HuH-7.5 (cell line): ENCODE data around the gene DMRTB1.

Experiments
- DNase-seq: peaks from one replicate; pipeline ENCODE4 v3.0.0; 2011; ENCODE audit warnings: low spot score

The DMRTB1 gene

DNA sequence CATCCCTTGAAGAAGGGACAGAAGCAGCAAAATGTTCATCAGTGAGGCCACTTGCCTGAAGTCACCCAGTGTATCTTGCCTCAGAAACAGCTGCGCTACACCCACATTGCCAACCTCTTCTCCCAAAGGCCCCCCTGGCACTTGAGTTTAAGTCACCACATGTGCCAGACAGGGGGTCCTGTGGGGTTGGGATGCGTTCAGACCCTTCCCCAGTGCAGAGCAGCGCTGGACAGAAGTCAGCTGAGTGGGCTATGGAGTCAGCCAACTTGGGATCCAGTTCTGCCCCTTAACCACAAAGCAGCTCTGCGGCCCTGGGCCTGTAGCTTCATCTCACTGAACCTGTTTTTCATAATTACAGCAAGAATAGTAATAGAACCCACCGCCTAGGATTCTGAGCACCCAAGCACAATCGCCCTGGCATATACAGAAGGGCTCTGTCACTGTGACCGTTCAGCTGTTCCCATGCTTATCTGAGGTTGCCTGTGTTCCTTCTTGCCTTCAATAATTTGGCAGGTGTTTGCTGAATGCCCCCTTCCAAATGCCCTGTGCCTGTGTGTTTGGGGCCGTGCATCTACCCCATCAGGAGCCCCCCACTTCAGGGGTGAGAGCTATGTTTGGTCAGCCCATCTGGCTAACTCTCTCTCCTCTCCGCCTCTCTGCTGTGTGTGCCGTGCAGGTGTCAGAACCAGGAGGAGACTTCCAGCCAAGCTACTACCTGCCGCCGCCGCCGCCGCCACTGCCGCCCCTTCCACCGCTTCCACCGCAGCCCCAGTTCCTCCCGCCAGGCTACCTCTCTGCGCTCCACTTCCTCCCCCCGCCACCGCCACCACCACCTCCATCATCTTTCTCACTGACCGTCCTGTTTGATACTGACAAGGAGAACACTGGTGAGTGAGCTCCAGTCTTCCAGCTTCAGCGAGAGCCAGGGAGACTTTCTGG, 5.0 kb downstream of the DMRTB1 start:
- DNase-seq, result no peak

DNA sequence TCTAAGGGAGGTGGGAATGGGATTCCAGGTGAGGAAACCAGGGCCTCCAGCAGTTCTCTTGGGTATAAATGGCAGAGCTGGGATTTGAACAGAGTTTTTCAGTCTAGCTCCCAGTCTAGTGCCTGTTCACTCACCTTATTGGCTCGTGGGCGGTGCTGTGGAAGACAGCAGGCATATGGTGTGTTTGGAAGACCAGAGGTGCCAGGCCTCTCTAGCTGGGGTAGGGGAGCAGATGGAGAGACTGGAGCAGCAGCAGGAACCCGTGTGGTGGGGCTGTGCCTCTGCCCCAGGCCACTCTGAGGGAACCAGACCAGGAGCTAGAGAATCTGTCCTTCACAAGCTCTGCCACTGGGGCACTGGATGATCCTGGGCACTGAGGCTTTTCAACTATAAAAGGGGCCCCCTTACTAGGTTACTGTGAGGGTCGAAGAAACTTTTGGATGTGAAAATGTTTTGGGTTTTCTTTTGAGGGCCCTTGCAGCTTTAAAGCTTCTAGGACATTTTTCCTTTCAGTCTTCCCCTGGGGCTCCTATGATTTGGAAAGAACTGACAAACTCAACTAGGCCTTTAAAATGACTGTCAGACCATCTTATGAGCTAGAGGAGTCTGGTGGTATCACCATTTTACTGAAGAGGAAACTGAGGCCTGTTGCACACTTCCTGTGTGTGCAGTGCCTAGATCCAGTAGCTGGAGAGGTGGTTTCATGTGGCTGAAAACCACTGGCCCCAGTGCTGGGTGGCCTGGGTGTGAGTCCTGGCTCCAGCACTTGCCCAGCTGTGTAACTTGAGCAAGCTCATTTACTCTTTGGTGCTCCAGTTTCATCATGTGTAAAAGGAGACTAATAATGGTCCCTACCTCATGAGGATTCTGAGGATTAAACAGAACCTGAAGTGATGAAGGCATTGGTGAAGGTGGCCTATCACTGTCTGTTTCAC, 6.1 kb downstream of the DMRTB1 start:
- DNase-seq, result no peak

DNA sequence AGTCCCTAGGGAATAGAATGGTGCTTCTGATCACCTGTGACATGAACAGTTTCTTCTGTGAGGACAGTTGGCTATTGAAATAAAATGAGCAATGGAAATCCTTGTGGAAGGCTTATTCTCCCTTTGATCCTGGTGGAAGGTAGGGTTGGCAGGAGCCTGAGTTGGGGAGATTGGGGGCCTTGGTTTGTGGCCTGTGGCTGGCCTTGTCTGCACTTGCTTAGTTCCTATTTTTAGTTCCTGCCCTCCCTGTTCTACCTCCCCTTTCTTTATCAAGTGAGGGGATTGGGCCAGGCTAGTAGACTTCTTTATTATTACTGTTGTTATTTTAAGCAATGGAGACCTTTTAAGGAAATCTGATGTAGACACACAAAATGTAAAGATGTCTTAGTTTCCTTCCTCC, 8.2 kb downstream of the DMRTB1 start:
- DNase-seq, result no peak

DNA sequence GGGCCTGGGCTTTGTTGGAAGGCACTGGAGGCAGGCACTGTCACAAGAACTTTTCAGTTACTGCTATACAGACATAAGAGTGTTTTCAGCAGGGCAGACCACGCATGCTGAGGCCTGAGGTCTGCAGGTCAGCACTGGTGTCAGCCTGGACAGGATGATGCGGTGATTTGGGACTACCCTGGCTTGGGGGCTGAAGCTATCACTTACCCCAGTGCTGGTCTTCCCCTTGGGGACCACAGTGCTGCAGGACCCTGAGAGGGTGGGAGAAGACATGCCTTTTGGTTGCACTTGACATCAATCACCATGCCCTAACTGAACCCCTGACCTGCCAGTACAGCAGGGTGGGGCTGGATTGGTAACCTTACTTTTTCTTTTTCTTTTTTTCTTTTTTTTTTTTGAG, 9.2 kb downstream of the DMRTB1 start:
- no peak for DNase-seq

DNA sequence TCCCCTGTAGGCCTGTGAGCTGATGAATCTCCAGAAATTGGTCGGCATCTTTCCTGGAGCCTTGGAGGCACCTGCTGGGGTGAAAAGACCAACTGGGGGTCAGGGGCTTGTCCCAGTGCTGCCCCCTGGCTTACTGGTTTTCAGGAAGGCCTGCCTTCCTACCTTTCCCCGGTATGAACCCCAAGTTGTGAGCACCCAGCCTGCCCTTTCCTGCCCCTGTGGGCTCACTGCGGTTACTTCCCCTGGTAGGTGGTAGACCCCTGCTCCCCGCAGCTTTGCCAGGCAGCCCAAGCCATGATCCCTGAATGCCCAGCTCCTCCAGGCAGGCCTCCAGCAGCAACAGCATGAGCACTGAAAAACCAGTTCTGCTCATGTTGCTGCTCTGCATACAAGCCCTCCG, 10.2 kb downstream of the DMRTB1 start:
- DNase-seq, result no peak

DNA sequence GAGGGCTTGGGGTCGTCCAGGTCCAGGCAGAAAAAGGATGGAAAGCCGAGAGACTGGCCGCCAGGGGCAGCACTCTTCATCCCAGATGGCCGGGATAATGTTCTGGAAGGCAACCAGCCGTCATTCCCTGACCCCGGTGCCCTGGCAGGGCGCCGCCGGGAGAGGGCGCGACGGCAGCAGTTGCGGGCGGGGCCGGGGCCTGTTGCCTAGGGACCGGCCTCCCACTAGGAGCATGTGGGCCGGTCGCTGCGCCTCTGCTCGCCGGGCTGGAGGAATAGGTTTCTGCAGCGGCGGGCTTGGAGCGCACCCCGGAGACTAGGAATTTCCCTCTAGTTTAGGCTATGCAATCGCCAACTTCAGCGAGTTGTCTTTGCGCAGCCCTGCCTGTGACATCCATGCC, 11.0 kb downstream of the DMRTB1 start:
- peak; percentile 82 for DNase-seq

DNA sequence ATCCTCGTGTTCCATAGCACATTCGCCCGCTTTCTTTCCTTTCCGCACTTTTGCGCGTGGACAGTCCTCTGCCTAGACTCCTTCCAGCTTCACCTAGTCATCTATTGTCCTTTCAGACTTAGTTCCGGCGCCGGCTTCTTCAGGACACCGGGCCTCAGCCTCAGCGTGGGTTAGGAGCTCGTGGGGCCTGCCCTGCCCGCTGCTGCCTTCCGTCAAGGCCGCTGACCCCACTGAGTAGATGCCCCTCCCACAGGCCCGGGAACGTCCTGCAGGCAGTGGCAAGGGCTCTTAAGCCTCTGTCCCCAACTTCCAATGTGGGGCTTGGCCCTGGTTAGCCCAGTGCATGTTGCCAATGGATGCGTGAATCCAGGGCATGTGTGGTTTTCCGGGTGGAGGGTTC, 11.4 kb downstream of the DMRTB1 start:
- no peak for DNase-seq

DNA sequence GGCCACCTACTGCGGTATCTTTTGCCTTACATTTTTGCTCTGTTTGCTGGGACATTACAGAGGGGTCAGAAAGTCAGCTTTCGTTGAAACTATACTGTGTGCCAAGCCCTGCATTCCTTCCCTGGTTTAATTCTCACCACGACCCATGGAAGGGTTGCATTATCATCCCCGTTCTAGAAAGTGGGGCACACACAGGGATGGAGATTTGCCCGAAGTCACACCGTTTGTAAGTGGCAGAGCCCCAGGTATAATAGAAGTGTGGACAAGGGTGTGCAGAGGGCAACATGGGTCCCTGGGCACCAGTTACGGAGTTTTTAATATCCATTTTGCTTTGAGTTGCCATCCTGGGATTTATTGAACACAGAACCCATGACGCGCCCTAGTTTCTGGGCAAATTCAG, 11.8 kb downstream of the DMRTB1 start:
- DNase-seq, result no peak

DNA sequence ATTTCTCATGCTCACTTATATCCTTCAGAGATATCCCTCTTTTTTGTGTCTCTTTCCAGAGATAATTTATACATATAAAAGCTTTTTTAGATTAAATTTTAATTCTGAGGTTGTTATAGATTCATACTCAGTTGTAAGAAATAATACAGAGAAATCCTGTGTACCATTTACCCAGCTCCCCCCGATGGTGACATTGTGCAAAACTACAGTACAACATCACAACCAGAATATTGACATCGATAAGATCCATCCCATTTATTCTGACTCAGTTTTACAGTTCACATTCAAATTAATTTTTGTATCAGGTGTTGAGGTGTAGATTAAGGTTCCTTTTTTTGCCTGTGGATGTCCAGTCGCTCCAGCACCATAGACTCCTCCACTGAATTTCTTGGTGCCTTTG, 14.3 kb downstream of the DMRTB1 start:
- DNase-seq, result no peak

DNA sequence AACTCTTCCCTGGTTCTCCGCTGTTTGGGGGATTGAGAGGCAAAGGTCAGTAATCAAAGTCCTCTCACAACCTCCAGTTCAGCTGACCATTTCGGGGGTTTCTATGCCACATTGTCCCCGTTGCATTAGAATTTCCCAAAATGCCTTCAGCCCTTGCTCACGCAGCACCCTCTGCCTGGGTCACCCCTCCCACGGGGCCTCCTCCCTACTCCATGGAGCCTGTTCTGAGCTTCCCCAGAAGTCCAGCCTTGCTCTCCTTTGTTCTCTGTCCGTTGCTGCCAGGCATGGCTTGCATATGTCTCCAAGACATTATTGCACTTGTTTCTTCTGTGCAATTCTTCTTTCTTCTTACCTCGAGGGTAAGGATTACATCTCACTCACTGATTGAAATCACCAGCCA, 16.5 kb downstream of the DMRTB1 start:
- no peak for DNase-seq

DNA sequence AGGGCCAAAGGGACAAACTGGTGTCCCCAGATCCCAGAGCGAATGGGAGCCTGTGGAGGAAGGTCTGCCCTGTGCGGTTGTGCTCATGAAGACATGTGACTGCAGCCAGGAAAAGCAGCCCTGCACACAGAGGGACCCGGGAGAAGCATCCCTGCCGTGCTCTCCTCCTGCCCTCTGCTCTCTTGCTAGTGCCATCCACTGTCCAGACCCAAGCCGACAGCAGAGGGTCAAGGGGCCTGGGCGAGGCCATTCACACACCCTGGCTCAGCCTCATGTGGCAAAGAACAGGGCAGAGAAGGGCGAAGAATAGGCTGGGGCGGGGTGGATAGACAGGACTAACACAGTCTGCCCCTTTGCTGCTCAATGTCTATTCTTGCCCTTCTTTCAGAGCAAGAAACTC, 17.4 kb downstream of the DMRTB1 start:
- DNase-seq, result no peak

DNA sequence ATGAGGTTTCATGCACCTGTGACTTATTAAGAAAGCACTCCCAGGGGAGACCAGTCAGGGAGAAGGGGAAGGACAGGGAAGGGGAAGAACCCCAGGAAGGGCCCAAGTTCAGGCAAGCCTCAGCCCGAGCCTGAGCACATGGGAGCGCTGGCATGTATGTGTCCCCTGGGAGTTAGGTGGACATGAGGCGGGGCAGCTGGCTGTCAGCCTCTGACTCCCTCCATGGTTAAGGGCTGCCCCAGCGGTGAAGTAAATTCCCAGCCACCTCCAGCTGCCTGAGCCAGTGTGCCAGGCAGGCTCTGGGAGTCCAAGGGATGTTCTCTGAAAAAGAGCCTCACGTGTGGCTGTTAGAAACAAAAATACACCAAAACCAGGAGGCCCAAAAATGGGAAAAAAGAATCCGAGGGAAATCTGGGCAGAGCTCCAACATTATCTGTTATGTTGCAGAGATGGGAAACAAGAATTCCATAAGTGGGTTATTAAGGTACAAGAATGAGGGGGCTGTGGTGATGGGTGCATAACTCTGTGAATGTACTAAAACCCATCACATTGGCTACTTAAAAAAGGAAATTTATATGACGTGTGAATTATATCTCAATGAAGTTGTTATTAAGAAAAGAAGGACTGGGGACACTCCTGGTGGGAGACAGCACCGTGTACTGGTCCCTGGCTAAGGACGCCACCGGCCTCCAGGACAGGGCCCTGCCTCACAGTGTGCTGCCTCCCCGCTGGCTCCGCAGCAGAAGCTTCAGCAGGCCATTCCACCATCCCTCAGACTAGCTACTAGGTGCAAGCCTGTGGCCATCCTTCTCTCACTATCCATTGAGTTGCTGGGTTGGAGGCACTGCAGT, 18.7 kb downstream of the DMRTB1 start:
- no peak for DNase-seq

DNA sequence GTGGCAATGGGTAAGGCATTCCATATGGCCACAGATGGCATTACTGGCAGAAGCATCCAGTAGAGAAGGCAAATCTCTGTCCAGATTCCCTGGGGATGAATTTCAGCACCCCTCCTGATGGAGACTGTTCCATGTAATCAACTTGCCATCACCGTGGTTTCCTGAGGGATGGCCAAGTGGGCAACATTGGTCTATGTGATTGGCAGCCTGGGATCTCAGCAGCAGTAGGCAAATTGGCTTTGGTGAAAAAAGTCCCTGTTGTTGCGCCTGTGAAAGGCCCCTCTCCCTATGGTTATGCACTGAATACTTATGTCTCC, 19.3 kb downstream of the DMRTB1 start:
- DNase-seq, result no peak

DNA sequence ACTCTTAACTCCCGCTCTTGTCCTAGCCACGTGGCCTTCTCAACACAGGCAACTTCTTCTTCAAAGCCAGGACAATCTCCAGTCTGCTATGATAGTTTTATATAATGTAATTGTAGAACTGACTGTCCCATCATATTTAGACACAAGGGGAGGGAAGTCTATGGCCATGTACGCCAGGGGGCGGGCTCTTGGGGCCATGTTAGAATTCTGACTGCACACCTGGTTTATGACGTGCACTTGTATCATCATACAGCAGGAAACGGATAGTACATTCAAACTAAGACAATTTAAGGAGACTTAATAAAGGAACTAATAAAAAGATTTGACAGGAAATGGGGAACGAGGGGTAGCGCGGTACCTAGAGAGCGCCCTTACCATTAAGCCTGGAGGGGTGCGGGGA, 21.5 kb downstream of the DMRTB1 start:
- DNase-seq, result no peak

DNA sequence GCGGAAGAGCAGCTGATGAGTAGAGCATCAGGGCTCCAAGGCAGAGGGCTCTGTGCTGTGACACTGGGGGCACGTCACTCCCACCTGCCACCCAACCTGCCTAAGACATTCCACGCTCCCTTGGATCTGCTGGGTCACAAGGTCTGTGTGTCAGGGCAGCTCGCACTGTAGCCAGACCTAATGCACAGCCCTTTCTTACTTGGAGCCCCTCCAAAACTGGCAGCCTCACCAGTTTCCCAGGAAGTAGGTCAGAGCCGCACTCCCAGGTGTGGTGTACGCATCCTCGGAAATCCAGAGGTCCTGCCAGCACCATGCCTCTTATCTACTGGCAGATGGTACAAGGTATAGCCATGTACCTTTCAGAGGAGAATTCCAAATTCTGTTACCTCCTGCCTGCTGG, 22.3 kb downstream of the DMRTB1 start:
- DNase-seq, result no peak

DNA sequence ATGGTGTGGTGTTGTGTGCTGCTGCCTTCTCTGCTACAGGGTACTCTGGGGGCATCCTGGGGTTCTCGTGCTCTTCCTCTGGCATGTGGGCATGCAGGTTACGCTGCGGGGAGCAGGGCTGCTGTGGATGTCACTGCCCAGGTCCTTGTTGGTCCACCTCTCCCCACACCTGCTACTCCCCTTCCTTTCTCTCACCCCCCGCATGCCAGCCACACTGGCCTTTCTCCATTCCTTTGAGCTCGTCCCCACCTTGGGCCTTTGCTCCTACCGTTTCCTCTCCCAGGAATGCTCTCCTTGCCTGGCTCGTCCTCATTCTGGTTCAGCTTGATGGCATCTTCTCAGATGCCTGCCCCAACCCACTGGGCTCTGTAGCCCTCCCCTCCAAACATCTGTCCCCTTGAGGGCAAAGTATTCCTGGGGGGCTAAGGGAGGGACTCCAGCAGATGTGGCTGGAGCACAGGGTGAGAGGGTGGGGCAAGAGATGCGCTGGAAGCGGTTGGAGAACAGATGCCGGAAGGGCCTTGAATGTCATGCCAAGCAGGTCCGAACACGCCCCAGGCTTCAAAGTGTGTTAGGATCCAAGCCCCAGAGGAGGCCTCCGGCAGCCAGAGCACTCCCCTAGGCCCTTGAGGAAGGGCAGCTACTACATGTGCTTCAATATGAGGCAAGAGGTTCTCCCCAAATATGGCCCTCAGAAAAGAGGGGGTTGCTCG, 23.4 kb downstream of the DMRTB1 start:
- DNase-seq, result no peak

DNA sequence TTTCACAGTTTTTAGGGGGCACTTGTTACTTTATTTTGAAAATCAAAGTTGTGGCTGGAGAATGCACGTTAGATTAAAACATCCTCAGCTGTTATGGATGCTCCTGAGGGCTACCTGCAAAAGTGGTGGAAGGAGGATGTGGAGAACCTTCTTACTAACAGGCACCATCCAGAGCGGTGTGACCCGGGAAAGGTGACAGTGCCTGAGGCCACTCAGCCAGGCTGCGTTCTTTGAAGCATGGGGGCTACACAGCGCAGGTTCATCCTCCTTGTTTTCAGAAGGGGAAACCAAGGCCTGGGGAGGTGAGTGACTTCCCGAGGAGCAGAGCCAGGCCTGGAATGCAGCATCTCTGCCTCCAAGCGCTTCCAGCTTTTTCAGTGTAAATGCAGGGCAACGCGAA, 24.0 kb downstream of the DMRTB1 start:
- DNase-seq, result no peak

DNA sequence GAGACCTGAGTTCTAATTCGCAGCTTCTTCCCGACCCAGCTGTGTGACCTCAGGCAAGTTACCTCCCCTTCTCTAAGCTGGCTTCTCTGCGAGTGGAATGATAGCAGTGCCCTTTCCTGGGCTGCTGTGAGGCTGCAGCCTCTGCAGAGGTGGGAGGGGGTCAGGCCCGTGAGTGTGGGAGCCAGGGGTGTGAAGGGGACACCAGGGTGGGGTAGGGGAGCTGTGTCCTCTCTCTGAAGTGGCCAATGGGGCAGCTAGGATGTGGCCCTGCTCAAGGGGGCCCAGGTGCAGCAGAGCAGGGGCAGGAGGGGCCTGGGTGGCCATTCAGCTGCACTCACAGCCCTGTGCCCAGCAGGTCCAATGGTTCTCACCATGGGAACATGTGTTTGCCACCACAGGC, 24.5 kb downstream of the DMRTB1 start:
- DNase-seq, result no peak

DNA sequence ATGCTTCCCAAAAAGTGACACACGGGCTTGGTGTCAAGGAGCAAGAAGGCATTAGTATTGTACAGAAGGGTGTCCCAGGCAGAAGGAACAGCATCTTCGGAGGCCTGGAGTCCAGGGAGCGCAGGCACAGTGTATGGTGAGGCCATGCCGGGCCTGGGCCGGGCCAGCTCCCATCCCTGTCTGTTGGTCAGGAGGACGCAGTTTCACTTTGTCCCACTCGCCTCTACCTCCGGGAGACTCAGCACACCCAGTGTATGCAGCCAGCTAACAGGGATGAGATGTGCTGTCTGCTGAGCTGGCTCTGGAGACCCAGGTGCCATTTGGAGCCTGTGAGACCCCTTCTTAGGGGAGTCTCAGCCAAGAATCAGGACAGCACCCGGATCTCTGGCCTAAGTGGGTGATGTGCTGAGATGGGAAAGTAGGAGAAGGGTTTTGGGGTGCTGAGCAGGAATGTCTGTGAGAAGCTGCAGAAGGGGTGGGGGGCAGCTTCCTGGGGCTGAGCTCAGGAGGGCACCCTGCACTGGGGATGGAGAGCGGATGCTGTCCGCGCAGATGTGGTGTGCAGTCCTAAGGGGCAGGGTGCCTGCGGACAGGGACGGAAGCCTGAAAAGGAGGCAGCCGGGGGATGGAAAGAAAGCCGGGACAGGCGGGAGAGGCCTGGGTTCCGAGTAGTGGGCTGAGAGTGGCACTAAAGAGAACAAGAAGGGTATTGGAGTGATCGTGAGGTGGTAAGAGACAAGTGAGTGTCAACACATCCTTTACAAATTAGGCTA, 25.7 kb downstream of the DMRTB1 start:
- DNase-seq, result no peak

DNA sequence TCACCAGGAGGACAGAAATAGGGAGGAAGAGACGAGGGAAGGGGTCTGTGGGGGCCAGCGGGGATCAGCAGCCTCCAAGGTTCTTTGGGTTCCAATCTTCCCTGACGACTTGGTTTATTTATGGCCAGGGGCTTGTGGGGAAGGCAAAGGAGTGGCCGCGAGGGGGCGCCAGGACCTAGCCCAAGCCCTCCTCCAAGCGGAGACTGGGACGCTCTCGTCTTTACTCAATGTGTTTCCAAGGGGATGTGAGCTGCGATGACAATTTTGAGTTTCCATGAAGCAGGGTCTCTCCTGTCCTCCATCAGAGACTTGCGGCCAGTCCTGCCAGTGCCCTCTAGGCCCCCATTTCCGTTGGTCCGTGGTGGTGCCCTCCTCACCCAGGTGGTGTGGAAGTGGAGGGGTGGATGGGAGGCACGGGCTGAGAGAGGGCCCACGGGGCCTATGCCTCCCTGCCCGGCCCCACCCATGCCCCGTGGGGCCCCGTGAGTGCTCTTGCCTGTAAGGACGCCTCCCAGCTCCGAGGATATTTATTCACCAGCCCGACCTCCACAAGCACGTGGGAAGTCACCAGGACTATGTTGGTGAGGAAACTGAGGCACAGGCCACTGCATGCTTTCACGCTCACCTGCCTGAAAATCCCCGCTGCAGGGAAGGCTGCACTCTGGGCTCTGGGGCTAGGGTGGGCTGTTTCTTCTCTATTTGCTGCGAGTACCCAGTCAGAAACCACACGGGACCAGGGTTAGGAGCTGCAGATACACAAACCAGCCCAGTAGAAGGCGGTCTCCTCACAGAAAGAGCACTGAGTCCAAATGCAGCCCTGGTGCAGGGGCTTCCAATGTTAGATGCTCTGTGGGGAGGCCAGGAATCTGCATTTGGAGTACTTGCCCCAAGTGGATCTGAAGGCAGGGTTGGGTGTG, 26.5 kb downstream of the DMRTB1 start:
- peak; percentile 82 for DNase-seq
